HG03439 (cell line): Measurements from ENCODE around the gene PRKG1.

Source experiments
- ATAC-seq: cut with Tn5 transposase; IDR thresholded peaks from one replicate; pipeline ENCODE4 v1.9.1; 2021; ENCODE audit warnings: mild to moderate bottlenecking, moderate library complexity; ENCODE audit not compliant: unreplicated experiment

The PRKG1 gene

GRCh38 chr10:51629934-51630639 lies 555.8 kb downstream of the PRKG1 start:
- ATAC-seq, result no peak

DNA sequence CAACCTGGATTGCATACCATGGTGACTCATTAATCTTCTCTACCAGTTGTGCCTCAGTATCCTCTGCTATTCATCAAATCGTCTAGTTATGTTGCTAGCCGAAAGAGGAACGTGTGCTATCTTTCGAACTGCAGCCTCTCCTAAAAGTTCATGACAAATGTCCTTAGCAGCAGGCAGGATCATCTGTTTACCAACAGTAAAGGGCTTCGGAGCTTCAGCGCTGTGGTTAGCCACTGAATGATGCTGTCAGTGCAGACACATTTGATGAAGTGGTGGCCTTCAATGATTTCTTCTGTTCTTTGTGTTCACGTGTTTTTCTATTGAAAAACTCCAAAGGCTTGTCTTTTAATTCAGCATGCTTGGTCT lies 556.3 kb downstream of the PRKG1 start:
- no peak for ATAC-seq

- ATAC-seq, result no peak
These were observed 561.1 kb downstream of the PRKG1 start for GRCh38 chr10:51635436-51635835.

GRCh38 chr10:51638211-51638610 lies 563.9 kb downstream of the PRKG1 start:
- no peak for ATAC-seq

GRCh38 chr10:51638737-51639136 lies 564.5 kb downstream of the PRKG1 start:
- ATAC-seq, result no peak

GRCh38 chr10:51640120-51640819 lies 566.0 kb downstream of the PRKG1 start:
- no peak for ATAC-seq

GRCh38 chr10:51642581-51642980 lies 568.3 kb downstream of the PRKG1 start:
- ATAC-seq, result no peak

- no peak for ATAC-seq
These were observed 569.4 kb downstream of the PRKG1 start for GRCh38 chr10:51643734-51644133.

GRCh38 chr10:51649064-51649463 lies 574.8 kb downstream of the PRKG1 start:
- no peak for ATAC-seq

GRCh38 chr10:51651063-51651462 lies 576.8 kb downstream of the PRKG1 start:
- no peak for ATAC-seq

DNA sequence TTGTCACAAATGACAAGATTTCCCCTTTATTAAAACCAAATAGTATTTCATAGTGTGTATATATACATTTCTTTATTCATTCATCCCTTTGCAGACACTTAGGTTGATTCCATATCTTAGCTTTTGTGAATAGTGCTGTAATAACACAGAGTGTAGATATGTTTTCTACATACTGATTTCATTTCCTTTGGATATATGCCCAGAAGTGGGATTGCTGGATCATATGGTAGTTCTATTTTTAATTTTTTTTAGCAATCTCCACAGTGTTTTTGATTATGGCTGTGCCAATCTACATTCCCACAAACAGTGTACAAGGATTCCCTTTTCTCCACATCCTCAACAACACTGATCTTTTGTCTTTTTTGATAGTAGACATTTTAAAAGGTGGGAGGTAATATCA lies 578.7 kb downstream of the PRKG1 start:
- ATAC-seq, result no peak

DNA sequence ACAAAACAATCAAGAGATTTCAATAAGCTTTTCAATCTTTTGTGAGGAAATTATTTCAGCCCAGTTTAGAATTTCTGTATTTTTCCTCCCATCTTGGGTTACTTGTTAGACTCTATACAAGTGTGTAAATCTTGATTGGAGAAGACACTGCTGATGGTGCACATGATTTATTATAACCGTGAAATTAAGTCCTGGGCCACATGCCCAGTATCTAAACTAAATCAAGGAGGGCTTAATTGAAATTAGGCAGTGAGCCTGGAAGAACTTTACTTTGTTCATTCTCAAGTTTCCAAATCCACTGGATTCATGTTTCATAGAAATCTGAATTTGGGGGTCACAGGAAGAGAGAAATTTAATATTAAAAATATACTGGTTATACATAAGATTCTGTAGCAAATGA lies 580.6 kb downstream of the PRKG1 start:
- ATAC-seq, result no peak

GRCh38 chr10:51656503-51656902 lies 582.2 kb downstream of the PRKG1 start:
- ATAC-seq, result no peak

DNA sequence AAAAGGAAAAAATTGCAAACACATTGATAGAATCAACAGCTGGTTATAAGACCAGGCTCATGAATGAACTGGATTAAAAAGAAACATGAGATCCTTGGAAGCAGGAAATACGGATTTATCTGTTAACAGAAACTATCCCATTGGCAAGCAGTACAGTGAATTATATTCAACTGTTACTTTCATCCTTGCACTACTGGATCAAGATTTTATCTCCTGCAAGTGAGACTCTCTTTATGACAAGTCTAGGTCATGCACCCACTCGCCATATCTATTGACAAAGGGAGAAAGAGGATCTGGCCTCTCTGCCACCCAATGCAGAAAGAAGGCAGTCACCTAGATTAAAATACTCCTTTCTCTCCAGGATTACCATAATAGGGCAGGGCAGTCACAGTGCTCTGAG lies 583.7 kb downstream of the PRKG1 start:
- ATAC-seq, result no peak

DNA sequence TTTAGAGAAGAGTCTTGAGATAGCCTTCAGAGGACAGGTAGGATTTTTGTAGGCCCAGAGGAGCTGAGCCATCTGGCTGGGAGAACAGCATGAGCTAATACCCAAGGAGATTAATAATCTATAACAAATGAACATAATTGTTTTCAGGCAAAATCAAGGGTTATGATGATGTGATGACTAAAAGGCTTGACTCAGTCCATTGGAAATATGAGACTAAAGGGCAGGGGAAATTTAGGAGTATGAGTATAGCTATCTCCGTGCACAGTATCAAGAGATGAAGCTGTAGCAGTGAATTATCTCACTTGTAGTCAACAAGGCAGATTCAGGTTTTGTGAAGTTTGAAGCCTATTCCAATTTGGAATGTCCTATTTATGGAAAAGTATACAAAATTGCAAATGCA lies 585.1 kb downstream of the PRKG1 start:
- no peak for ATAC-seq

GRCh38 chr10:51663086-51663485 lies 588.8 kb downstream of the PRKG1 start:
- no peak for ATAC-seq

GRCh38 chr10:51666456-51666855 lies 592.2 kb downstream of the PRKG1 start:
- no peak for ATAC-seq

DNA sequence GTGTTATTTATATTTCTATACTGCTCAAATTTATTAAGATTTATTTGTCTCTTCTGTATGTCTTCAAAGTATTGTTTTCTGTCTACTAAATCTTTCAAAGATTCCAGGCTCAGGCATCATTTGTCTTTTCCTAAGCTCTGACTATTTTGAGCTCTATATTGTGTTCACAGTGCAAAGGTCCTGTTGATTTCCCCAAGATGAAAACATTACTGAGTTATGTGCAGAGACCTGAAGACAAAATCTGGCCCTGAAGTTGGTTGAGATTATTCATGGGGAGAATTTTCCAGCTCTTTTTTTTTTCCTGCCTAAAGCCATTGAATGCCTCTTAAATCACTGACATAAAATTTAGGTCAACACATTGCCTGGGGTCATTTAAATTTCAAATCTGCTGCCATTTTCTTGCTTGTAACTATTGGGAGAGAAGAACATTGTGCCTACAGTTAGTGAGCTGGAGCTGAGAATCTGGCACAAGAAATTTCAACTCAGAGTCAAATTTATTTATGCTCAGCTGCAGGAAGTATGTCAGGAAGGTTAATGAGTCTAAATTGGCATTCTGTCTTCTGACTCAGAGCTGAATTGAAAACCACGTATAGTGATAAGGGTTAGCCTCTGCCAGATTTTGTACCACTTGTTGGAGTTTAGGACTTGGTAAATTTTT lies 593.5 kb downstream of the PRKG1 start:
- no peak for ATAC-seq

- no peak for ATAC-seq
These were observed 594.0 kb downstream of the PRKG1 start for GRCh38 chr10:51668336-51668689.

- no peak for ATAC-seq
These were observed 594.8 kb downstream of the PRKG1 start for GRCh38 chr10:51669041-51669440.

GRCh38 chr10:51672039-51672535 lies 597.8 kb downstream of the PRKG1 start:
- no peak for ATAC-seq

- no peak for ATAC-seq
These were observed 600.8 kb downstream of the PRKG1 start for GRCh38 chr10:51675088-51675487.
